ENCODE data around the gene MUC13. TPM values are rescaled to one million over a fixed set of nuclear protein-coding genes. Genes with fewer than 3 reads are reported as not detected.

MUC13 gene
- total and polyA plus RNA-seq, 8 donors: under 0.01 to 16.5 (median 8.7) TPM

DNA sequence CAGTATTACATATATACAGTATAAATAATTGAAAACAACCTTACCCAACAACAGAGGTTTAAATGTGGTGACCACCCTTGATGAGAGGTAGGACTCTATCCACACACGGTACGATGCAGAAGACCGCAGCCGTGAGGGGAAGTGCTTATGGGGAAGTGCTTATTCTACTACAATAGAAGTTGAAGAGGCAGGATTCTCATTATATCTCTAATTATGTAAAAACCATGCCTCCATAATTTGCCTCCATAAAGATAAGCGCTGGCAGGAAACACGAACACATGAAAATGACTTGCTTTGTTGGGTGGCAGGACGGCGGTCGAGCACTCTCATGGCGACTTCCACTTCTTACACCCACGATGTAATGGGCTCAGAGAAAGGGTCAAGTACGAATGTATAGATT, 7.2 kb upstream of the MUC13 start:
- Histone ChIP-seq H3K27ac (no peak overlapping the region), H3K36me3 (no peaks in the 10 kb centered on the region), H3K27me3 (no peaks in the 10 kb centered on the region), H3K4me1 (no peaks in the 10 kb centered on the region), H3K9me3 (no peaks in the 10 kb centered on the region), H3K4me3 (no peak overlapping the region)
- intact Hi-C loops (cut with DNase I; ENCODE audit: low total_unique reads): no loop called here
- no peak for DNase-seq
- WGBS, 5 donors: 83 to 90% (median 87%) methylated on average over 12 of the region's 12 CpGs
- TF ChIP-seq, protein P1, sequence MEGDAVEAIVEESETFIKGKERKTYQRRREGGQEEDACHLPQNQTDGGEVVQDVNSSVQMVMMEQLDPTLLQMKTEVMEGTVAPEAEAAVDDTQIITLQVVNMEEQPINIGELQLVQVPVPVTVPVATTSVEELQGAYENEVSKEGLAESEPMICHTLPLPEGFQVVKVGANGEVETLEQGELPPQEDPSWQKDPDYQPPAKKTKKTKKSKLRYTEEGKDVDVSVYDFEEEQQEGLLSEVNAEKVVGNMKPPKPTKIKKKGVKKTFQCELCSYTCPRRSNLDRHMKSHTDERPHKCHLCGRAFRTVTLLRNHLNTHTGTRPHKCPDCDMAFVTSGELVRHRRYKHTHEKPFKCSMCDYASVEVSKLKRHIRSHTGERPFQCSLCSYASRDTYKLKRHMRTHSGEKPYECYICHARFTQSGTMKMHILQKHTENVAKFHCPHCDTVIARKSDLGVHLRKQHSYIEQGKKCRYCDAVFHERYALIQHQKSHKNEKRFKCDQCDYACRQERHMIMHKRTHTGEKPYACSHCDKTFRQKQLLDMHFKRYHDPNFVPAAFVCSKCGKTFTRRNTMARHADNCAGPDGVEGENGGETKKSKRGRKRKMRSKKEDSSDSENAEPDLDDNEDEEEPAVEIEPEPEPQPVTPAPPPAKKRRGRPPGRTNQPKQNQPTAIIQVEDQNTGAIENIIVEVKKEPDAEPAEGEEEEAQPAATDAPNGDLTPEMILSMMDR (IDR thresholded peaks at IDR 0.05): no peak
- TF ChIP-seq POLR2AphosphoS5 (IDR thresholded peaks at IDR 0.05) (no peak), POLR2A (IDR thresholded peaks at IDR 0.05) (no peak), EP300 (IDR thresholded peaks at IDR 0.05) (no peak)

DNA sequence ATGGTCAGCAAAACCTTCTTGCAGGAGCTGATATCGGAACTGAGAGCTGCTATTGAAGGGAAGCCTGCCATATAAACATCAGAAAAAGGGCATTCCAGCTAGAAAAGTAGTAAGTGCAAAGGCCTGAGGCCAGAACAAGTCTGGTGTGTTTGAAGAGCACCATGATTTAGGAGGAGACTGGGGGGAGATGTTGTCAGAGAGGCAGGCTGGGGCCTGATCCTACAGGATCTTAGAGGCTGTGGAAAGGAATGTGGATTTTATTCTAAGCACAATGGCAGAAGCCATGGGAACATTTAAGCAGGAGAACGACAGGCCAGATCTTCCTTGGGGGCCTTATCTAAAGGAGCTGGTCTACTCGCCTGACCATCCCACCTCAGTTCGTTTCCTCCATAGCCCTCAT, 5.1 kb upstream of the MUC13 start:
- H3K27me3 ChIP-seq: no peaks in the 10 kb centered on the region
- 74 to 88% (median 86%) methylated on average over 4 of the region's 4 CpGs for WGBS, 5 donors
- H3K9me3 ChIP-seq: no peaks in the 10 kb centered on the region
- H3K36me3 ChIP-seq: no peaks in the 10 kb centered on the region
- no peak overlapping the region for H3K4me3 ChIP-seq
- no peak overlapping the region for H3K27ac ChIP-seq
- intact Hi-C loops (cut with DNase I; ENCODE audit: low total_unique reads): no loop called here
- no peak for DNase-seq
- no peaks in the 10 kb centered on the region for H3K4me1 ChIP-seq
- TF ChIP-seq, protein P1 (IDR thresholded peaks at IDR 0.05): no peak
- no peak for TF ChIP-seq EP300 (IDR thresholded peaks at IDR 0.05)
- TF ChIP-seq POLR2A (IDR thresholded peaks at IDR 0.05): no peak
- TF ChIP-seq POLR2AphosphoS5 (IDR thresholded peaks at IDR 0.05): no peak

DNA sequence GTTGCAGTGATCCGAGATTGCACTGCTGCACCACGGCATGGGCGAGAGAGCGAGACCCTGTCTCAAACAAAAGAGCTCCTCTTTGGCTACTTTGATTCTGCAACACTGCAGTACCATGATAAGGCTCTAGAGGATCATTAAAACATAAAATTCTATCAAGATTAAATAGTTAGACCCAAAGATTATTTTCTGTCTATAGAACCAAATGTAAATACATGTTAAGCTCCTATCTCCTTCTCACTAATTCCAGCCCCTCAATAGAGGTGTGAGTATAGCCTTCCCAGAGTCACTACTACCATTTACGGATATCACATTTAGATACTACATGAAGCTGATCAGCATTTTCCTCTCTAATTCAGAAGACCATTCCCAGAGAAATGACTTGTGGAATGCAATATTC, 4.3 kb upstream of the MUC13 start:
- 94 to 98% (median 95%) methylated on average over 5 of the region's 5 CpGs for WGBS, 5 donors
- H3K4me3 ChIP-seq: no peak overlapping the region
- no peaks in the 10 kb centered on the region for H3K9me3 ChIP-seq
- no peak overlapping the region for H3K27ac ChIP-seq
- no peaks in the 10 kb centered on the region for H3K36me3 ChIP-seq
- TF ChIP-seq, protein P1 (IDR thresholded peaks at IDR 0.05): no peak
- no peak for TF ChIP-seq POLR2A (IDR thresholded peaks at IDR 0.05)
- TF ChIP-seq POLR2AphosphoS5 (IDR thresholded peaks at IDR 0.05): no peak
- no peak for TF ChIP-seq EP300 (IDR thresholded peaks at IDR 0.05)
- intact Hi-C loops (cut with DNase I; ENCODE audit: low total_unique reads): no loop called here
- no peaks in the 10 kb centered on the region for H3K4me1 ChIP-seq
- no peak for DNase-seq
- H3K27me3 ChIP-seq: no peaks in the 10 kb centered on the region

DNA sequence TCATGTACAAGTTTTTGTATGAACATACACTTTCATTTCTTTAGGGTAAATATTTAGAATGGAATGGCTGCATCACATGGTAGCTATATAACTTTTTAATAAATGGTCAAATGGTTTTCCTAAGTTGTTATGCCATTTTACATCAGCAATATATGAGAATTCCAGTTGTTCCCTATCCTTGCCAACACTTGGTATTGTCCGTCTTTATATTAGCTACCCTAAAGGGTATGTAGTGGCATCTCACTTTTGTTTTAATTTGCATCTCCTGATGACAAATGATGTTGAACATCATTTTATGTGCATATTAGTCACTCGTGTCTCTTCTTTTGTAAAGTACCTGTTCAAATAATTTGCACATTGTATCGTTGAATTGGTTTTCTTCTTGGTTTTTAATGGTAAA, 2.5 kb upstream of the MUC13 start:
- Histone ChIP-seq H3K4me1 (no peaks in the 10 kb centered on the region), H3K27me3 (no peaks in the 10 kb centered on the region), H3K9me3 (no peaks in the 10 kb centered on the region), H3K4me3 (no peak overlapping the region), H3K36me3 (no peaks in the 10 kb centered on the region), H3K27ac (no peak overlapping the region)
- 95 to 97% (median 95%) methylated on average over 3 of the region's 3 CpGs for WGBS, 5 donors
- TF ChIP-seq POLR2AphosphoS5 (IDR thresholded peaks at IDR 0.05) (no peak), POLR2A (IDR thresholded peaks at IDR 0.05) (no peak)
- TF ChIP-seq, protein P1 (IDR thresholded peaks at IDR 0.05): no peak
- intact Hi-C loops (cut with DNase I; ENCODE audit: low total_unique reads): no loop called here
- no peak for DNase-seq

Measured in stomach (tissue), 9 donors.